MM.1S (cell line): ENCODE results near the gene OLFM4.

ENCODE experiments used
- DNase-seq: peaks from one replicate; pipeline ENCODE4 v3.0.0-alpha.2; 2015
- H2AFZ ChIP-seq: fragments of 300-600 bp; sonication (generic); 2 replicates; pipeline ENCODE4 v1.6.0; 2016; ENCODE audit warnings: antibody characterized with exemption, low read length
- H3F3A ChIP-seq: fragments of 300-600 bp; sonication (generic); 2 replicates; pipeline ENCODE4 v1.6.1; 2016; ENCODE audit warnings: mild to moderate bottlenecking, antibody characterized with exemption, low read length, moderate library complexity, mixed read lengths; ENCODE audit not compliant: insufficient read depth
- H3K27ac ChIP-seq: fragments of 300-600 bp; sonication (generic); 2 replicates; pipeline ENCODE4 v1.5.1; 2016; ENCODE audit warnings: mild to moderate bottlenecking, low read length
- H3K27me3 ChIP-seq: fragments of 300-600 bp; sonication (generic); replicated peaks from 2 replicates; pipeline ENCODE4 v1.6.0; 2016; ENCODE audit warnings: low read length; ENCODE audit not compliant: insufficient read depth
- H3K36me3 ChIP-seq: fragments of 300-600 bp; sonication (generic); replicated peaks from 2 replicates; pipeline ENCODE4 v1.6.1; 2016; ENCODE audit warnings: mild to moderate bottlenecking, low read length, mixed read lengths; ENCODE audit not compliant: insufficient read depth
- H3K4me1 ChIP-seq: fragments of 300-600 bp; sonication (generic); 2 replicates; pipeline ENCODE4 v1.6.1; 2016; ENCODE audit warnings: low read length, mixed read lengths
- H3K4me2 ChIP-seq: fragments of 300-600 bp; sonication (generic); 2 replicates; pipeline ENCODE4 v1.6.0; 2016; ENCODE audit warnings: low read depth, low read length
- H3K4me3 ChIP-seq: fragments of 300-600 bp; sonication (generic); 2 replicates; pipeline ENCODE4 v1.5.1; 2016; ENCODE audit warnings: low read length, mixed read lengths
- H3K79me2 ChIP-seq: fragments of 300-600 bp; sonication (generic); 2 replicates; pipeline ENCODE4 v1.6.1; 2016; ENCODE audit warnings: mixed run types, low read length, mixed read lengths
- H3K9ac ChIP-seq: fragments of 300-600 bp; sonication (generic); 2 replicates; pipeline ENCODE4 v1.6.1; 2016; ENCODE audit warnings: low read length, mixed read lengths
- H3K9me2 ChIP-seq: fragments of 300-600 bp; sonication (generic); replicated peaks from 2 replicates; pipeline ENCODE4 v1.6.1; 2016; ENCODE audit warnings: mild to moderate bottlenecking, low read length, mixed read lengths; ENCODE audit not compliant: insufficient read depth
- H3K9me3 ChIP-seq: fragments of 300-600 bp; sonication (generic); replicated peaks from 2 replicates; pipeline ENCODE4 v1.6.1; 2016; ENCODE audit warnings: mild to moderate bottlenecking, low read length, mixed read lengths; ENCODE audit not compliant: insufficient read depth
- H4K20me1 ChIP-seq: fragments of 300-600 bp; sonication (generic); 2 replicates; pipeline ENCODE4 v1.6.1; 2016; ENCODE audit warnings: mild to moderate bottlenecking, low read length, moderate library complexity, mixed read lengths; ENCODE audit not compliant: insufficient read depth
- EZH2 ChIP-seq: fragments of 300-600 bp; sonication (generic); optimal IDR thresholded peaks from 2 replicates; pipeline ENCODE3; 2017; ENCODE audit warnings: low read depth, mild to moderate bottlenecking, antibody characterized with exemption, low read length, mixed read lengths
- EZH2phosphoT487 ChIP-seq: fragments of 300-600 bp; sonication (generic); IDR thresholded peaks from 2 replicates; pipeline ENCODE4 v1.6.1; 2018; ENCODE audit warnings: antibody characterized with exemption, low read length
- TF ChIP-seq, protein P1 (sequence below): fragments of 300-600 bp; sonication (generic); IDR thresholded peaks from 2 replicates; pipeline ENCODE4 v1.5.1; 2016; ENCODE audit warnings: antibody characterized with exemption, low read length, mixed read lengths

The OLFM4 gene

DNA sequence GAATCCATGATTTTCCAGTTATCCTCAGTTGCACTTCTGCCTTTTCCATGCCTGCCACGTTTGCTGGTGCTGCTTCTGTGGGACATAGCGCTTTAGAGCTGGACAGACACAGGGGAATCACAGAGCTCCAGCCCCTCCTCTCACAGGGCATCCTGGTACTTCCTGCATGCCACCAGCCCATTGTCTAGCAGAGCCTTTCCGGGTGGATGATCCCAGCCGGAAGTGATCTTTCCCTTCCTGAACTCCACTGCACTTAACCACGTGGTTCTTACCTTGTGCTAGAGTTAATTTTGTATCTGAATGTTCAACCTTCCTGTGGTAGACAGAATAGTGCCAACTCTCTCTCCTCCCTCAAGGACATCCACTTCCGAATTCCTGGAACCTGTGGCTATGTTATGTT lies 12.6 kb upstream of the OLFM4 start:
- no peaks in the 10 kb centered on the region for H3F3A ChIP-seq
- no peaks in the 10 kb centered on the region for H3K27me3 ChIP-seq
- no peaks in the 10 kb centered on the region for H3K9me3 ChIP-seq
- H3K79me2 ChIP-seq: no peaks in the 10 kb centered on the region
- H3K4me2 ChIP-seq: no peak overlapping the region
- H2AFZ ChIP-seq: no peak overlapping the region
- no peak overlapping the region for H3K4me3 ChIP-seq
- H3K27ac ChIP-seq: no peak overlapping the region
- TF ChIP-seq EZH2phosphoT487: no peak
- TF ChIP-seq, protein P1, sequence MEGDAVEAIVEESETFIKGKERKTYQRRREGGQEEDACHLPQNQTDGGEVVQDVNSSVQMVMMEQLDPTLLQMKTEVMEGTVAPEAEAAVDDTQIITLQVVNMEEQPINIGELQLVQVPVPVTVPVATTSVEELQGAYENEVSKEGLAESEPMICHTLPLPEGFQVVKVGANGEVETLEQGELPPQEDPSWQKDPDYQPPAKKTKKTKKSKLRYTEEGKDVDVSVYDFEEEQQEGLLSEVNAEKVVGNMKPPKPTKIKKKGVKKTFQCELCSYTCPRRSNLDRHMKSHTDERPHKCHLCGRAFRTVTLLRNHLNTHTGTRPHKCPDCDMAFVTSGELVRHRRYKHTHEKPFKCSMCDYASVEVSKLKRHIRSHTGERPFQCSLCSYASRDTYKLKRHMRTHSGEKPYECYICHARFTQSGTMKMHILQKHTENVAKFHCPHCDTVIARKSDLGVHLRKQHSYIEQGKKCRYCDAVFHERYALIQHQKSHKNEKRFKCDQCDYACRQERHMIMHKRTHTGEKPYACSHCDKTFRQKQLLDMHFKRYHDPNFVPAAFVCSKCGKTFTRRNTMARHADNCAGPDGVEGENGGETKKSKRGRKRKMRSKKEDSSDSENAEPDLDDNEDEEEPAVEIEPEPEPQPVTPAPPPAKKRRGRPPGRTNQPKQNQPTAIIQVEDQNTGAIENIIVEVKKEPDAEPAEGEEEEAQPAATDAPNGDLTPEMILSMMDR: no peak
- TF ChIP-seq EZH2: no peak
- H4K20me1 ChIP-seq: no peaks in the 10 kb centered on the region
- H3K4me1 ChIP-seq: peaks cover 4% of the 10 kb centered on the region; the same call in 1 of the 2 replicates
- H3K9me2 ChIP-seq: no peaks in the 10 kb centered on the region
- DNase-seq: no peak
- H3K9ac ChIP-seq: no peak overlapping the region
- H3K36me3 ChIP-seq: no peaks in the 10 kb centered on the region

DNA sequence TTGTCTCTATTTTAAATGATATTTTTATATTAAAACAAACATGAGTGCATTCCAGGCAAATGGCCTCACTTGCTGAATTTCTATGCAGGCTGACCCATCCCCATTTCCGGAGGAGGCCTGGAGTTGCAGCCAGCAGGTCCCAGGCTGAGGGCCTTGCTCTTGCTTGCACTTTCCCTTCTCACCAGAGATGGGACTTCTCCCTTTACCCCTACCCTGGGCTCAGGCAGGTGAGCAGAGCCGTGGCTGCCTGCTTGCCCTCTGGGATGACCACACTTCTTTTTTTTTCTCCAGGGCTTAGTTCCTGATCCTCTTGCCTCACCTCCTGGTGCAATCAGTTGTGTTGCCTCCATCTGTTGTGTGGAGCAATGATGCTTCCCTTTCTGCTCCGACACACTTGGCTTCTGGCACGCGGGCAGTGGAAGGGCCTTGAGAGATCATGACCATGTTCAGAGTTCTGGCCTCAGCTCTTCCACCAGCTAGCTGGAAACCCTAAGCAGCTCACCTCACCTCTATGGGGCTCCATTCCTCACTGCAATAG lies 11.1 kb upstream of the OLFM4 start:
- no peak overlapping the region for H2AFZ ChIP-seq

DNA sequence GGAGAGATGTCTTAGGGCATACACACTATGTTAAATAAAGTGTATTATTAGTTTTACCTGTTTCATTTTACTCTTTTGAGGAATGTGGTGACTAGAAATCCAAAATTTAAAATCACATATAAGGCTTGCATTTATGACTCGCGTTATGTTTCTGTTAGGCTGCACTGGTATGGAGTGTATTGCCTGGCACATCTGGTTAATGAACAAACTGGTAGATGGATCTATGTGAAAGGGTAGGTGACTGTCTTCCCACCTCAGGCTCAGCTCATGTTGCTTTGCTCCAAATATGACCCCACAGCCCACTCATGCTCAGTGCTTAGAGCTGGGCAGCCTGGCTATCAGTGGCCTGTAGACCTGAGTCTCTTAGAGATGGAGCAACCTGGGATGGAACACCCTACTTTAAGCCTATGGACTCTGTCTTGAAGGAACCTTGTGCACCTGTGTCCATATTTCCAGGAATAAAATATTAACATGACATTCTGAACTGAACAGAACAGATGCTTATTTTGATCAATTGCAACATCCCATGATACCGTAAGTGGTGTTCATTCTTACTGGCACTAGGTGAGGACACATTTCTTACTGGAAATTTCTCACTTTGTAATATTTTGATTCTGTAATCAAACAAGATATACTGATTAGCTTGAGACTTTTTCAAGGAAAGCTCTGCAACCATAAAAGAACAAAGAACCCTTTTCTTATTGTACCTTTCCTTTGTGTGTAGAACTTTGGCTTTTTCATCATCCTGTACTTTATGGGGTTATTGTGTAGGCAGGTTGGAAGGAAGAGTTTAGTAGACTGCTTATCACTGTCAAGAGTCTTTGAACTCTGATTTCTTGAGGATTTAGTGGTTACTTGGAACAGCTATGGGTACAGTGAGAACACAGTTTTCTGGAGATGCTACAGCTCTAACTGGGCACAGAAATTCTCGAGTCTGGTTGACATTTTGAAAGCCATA lies 9.6 kb upstream of the OLFM4 start:
- TF ChIP-seq, protein P1: no peak
- TF ChIP-seq EZH2: no peak
- TF ChIP-seq EZH2phosphoT487: no peak
- Histone ChIP-seq H3K9ac (no peak overlapping the region), H3K4me1 (no peaks in the 10 kb centered on the region), H3K27ac (no peak overlapping the region), H3K4me2 (no peak overlapping the region), H3K36me3 (no peaks in the 10 kb centered on the region), H3K9me3 (no peaks in the 10 kb centered on the region), H3F3A (no peaks in the 10 kb centered on the region), H4K20me1 (no peaks in the 10 kb centered on the region), H3K9me2 (no peaks in the 10 kb centered on the region), H3K4me3 (no peak overlapping the region), H3K27me3 (no peaks in the 10 kb centered on the region), H2AFZ (no peak overlapping the region), H3K79me2 (no peaks in the 10 kb centered on the region)
- DNase-seq: no peak

More for the DNA sequence above, 11.1 kb upstream of the OLFM4 start:
- H3K4me2 ChIP-seq: no peak overlapping the region
- H3K27ac ChIP-seq: no peak overlapping the region
- H3F3A ChIP-seq: no peaks in the 10 kb centered on the region
- H4K20me1 ChIP-seq: no peaks in the 10 kb centered on the region
- TF ChIP-seq, protein P1: no peak
- no peak for TF ChIP-seq EZH2
- no peak for TF ChIP-seq EZH2phosphoT487
- H3K27me3 ChIP-seq: no peaks in the 10 kb centered on the region
- no peaks in the 10 kb centered on the region for H3K9me3 ChIP-seq
- H3K9me2 ChIP-seq: no peaks in the 10 kb centered on the region
- peaks cover 4% of the 10 kb centered on the region; the same call in 1 of the 2 replicates for H3K4me1 ChIP-seq
- no peaks in the 10 kb centered on the region for H3K79me2 ChIP-seq
- no peak overlapping the region for H3K9ac ChIP-seq
- no peak overlapping the region for H3K4me3 ChIP-seq
- no peaks in the 10 kb centered on the region for H3K36me3 ChIP-seq
- DNase-seq: no peak
